Testis (tissue), 5 donors: ENCODE results near the gene TSPAN2. TPM values are rescaled to one million over a fixed set of nuclear protein-coding genes. Genes with fewer than 3 reads are reported as not detected.

ENCODE experiments used
- DNase-seq: peaks from one replicate; pipeline ENCODE4 v3.0.0-alpha.2; 2019
- H3K27ac ChIP-seq, 2 donors: fragments of 200-600 bp; sonication (generic); one replicate each; pipeline ENCODE4 v1.5.1; 2019
- H3K27me3 ChIP-seq: fragments of 200-600 bp; sonication (generic); one replicate; pipeline ENCODE4 v1.5.1; 2019
- H3K36me3 ChIP-seq: fragments of 200-600 bp; sonication (generic); one replicate; pipeline ENCODE4 v1.5.1; 2017; ENCODE audit warnings: low read depth; ENCODE audit errors: missing control alignments
- H3K4me1 ChIP-seq: fragments of 200-600 bp; sonication (generic); one replicate; pipeline ENCODE4 v1.5.1; 2019
- H3K4me3 ChIP-seq, 2 donors: fragments of 200-600 bp; sonication (generic); one replicate each; pipeline ENCODE4 v1.5.1; 2017 to 2019
- H3K9me3 ChIP-seq: fragments of 200-600 bp; sonication (generic); one replicate; pipeline ENCODE4 v1.5.1; 2017
- POLR2A ChIP-seq: fragments of 450-650 bp; IDR thresholded peaks from one replicate; pipeline ENCODE4 v1.6.1; 2017; ENCODE audit warnings: antibody characterized with exemption, mild to moderate bottlenecking, moderate library complexity
- WGBS, 2 donors: methylation state at CpG; one replicate each; pipeline ENCODE4 v1.1.5; 2018; 5-methylcytosine and 5-hydroxymethylcytosine counted together
- intact Hi-C: fragments of 100-400 bp; cut with DNase I; formaldehyde crosslinking; loops from one replicate; pipeline ENCODE4 v1.15.1; 2023; ENCODE audit warnings: low total_unique reads
- long read RNA-seq, 2 donors: transcript quantifications; one replicate each; lab custom pipeline, GENCODE V29; 2026
- polyA plus RNA-seq: library from polyadenylated mRNA; stranded (reverse); fragments of 350-450 nt; fragmentation: Illumina TruSeq; extraction: RNeasy Lipid Tissue Mini Kit (QIAGEN cat#74804); gene quantifications from one replicate; pipeline ENCODE4 v1.2.3, GENCODE V29; 2014; ENCODE audit warnings: low read depth, low replicate concordance; ENCODE audit not compliant: insufficient read depth
- total RNA-seq, 2 donors: library from RNA; depleted of rRNA; stranded (reverse); fragments of >200 nt; gene quantifications; one replicate each; pipeline ENCODE4 v1.2.3, GENCODE V29; 2016
- TF ChIP-seq, protein P1 (sequence below), 3 experiments: fragments of 450-650 bp in 2 of 3; fragments of 200-600 bp in 1 of 3; sonication (generic) in 1 of 3; IDR thresholded peaks; one replicate each; pipeline ENCODE4 v1.5.1; 2016 to 2019; ENCODE audit warnings: antibody characterized with exemption in 3 of 3, mild to moderate bottlenecking in 2 of 3, moderate library complexity in 1 of 3

TSPAN2 gene
- total RNA-seq (1 to 10 TPM; 1.0 to 1.2 TPM), polyA plus RNA-seq (6.0 TPM)
- long read RNA-seq, donor 1, partial matches to known transcripts, result 0 of 1 reads
- long read RNA-seq, donor 1, other reads (novel, unspliced or antisense), result 0 of 1 reads
- long read RNA-seq, donor 2, partial matches to known transcripts, result 0 of 4 reads
- long read RNA-seq, donor 2, other reads (novel, unspliced or antisense), result 0 of 4 reads

DNA sequence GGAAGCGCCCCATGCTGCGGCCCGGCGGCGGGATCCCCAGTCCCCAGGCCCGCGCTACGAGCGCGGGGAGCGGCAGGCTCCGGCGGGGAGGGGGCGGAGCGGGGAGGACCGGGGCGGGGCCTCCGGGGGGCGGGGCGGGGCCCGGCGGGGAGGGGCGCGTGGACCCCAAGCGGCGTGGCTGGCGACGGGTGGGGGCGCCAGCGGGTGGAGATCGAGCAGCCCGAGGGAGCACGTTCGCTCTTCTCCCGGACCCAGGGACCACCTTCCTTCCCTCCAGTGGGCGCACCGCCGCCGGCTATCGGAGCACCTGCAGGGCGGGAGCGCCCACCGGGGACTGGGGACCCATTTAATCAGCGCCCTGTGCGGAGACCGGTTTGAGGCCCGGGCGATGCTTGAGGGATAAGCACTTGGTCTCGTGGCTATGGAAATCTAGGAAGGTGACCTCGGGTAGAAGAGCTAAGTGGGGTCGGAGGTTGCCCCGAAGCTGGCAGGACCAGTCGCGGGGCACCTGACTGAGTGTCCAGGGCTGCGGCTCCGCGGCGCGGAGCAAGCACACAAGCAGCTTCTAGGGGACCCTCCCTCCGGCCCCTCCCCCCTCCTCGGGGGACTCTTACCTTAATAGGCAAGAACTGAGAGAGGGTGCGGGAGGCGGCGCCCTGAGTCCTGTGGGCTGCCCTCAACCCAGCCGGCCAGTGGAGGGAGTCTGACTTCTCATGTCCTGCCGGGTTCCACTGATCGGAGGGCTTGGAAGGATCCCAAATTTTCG is at the start of gene TSPAN2:
Gene TSPAN2 (minus strand): TSS at position 84 of the 766 bp plus-strand sequence. CDS start 71 bp downstream, at position 13.
- Histone ChIP-seq H3K36me3 (no peaks in the 10 kb centered on the region), H3K27me3 (no peaks in the 10 kb centered on the region), H3K27ac (peak within 1 kb of the TSS in 1 of 2 donors; percentile 47), H3K9me3 (no peaks in the 10 kb centered on the region), H3K4me1 (no peaks in the 10 kb centered on the region), H3K4me3 (peak within 1 kb of the TSS; percentile 55 to 61)
- 1% methylated on average over 9 to 41 of the region's 68 CpGs for WGBS, 2 donors
- intact Hi-C loops, result no loop called here
- peak; percentile 49 for DNase-seq
- TF ChIP-seq, protein P1, sequence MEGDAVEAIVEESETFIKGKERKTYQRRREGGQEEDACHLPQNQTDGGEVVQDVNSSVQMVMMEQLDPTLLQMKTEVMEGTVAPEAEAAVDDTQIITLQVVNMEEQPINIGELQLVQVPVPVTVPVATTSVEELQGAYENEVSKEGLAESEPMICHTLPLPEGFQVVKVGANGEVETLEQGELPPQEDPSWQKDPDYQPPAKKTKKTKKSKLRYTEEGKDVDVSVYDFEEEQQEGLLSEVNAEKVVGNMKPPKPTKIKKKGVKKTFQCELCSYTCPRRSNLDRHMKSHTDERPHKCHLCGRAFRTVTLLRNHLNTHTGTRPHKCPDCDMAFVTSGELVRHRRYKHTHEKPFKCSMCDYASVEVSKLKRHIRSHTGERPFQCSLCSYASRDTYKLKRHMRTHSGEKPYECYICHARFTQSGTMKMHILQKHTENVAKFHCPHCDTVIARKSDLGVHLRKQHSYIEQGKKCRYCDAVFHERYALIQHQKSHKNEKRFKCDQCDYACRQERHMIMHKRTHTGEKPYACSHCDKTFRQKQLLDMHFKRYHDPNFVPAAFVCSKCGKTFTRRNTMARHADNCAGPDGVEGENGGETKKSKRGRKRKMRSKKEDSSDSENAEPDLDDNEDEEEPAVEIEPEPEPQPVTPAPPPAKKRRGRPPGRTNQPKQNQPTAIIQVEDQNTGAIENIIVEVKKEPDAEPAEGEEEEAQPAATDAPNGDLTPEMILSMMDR (IDR thresholded peaks at IDR 0.05), result no peak
- TF ChIP-seq POLR2A, result no peak

DNA sequence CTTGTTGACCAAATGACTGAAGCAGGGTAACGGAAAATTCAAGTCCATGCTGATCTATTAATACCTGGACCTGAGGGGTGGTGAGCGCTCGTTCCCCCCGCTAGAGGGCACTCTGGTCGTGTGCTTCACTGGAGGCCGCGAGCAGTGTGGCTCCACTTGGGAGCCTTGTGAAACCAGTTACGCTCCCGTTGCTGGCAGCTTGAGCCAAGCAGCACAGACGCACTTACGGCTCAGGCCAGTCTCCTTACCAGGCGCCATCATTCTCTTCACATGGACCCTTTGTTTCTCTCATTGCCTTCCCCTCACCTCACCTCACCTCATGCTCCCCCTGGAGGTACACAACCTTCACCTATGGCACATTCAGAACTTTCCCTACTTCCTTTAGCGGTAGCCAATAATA is 49.7 kb upstream of the TSPAN2 start:
- Histone ChIP-seq H3K36me3 (no peaks in the 10 kb centered on the region), H3K27me3 (no peaks in the 10 kb centered on the region), H3K9me3 (no peaks in the 10 kb centered on the region), H3K4me1 (peaks cover 4% of the 10 kb centered on the region), H3K4me3 (no peak overlapping the region), H3K27ac (no peak overlapping the region)
- intact Hi-C loops, result loop anchor here (10.0 kb wide), 2 partner anchors 336 to 456 kb away; no protein-coding TSS in a partner anchor
- TF ChIP-seq, protein P1 (IDR thresholded peaks at IDR 0.05), result peak; percentile 81 to 84 (median 82)
- TF ChIP-seq POLR2A, result no peak
- DNase-seq, result peak; percentile 94
- WGBS, 2 donors, result 4 to 5% methylated on average over 8 to 13 of the region's 13 CpGs

DNA sequence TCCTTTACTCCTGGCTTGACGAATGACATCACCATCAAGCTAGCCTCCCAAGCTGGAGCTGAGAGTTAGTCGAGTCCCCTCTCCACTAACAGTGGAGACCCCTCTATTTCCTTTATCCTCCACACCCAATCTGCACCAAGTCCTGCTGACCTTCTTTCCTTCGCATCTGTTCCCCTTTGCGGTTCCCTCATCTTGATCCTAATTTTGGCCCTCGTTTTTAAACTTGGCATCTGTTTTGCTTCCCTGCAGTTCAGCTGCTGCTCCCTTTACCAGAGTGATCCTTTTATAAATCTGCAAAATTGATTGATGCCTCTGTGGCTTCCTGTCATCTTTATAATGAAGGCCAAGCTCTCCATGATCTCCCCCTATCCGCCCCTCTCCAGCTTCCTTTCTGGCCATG is 49.0 kb upstream of the TSPAN2 start:
- H3K9me3 ChIP-seq, result no peaks in the 10 kb centered on the region
- no peak for DNase-seq
- H3K4me3 ChIP-seq, result no peak overlapping the region
- intact Hi-C loops, result loop anchor here (10.0 kb wide), 2 partner anchors 337 to 457 kb away; no protein-coding TSS in a partner anchor
- 60 to 62% methylated on average over 6 of the region's 6 CpGs for WGBS, 2 donors
- H3K27me3 ChIP-seq, result no peaks in the 10 kb centered on the region
- H3K4me1 ChIP-seq, result peaks cover 4% of the 10 kb centered on the region
- no peak overlapping the region for H3K27ac ChIP-seq
- no peak for TF ChIP-seq POLR2A
- TF ChIP-seq, protein P1 (IDR thresholded peaks at IDR 0.05), result no peak
- no peaks in the 10 kb centered on the region for H3K36me3 ChIP-seq

DNA sequence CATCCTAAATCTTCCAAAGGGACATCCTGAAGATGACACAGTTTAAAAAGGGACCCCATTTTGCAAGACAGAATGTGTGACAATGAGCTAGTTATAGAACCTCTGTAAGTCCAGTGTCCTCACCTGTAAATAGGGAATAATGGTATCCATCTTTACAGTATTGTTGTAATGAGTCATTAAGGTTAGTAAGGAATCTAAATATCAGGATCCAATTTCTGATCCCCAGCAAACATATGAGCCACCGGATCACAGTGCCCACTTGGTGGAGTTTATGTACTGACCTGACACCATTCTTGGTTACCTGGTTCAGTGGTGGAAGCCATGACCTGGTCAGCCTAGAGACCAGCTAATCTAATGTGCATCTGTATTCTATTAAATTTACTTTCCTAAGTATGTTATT is 47.9 kb upstream of the TSPAN2 start:
- H3K4me1 ChIP-seq, result peaks cover 4% of the 10 kb centered on the region
- no peak overlapping the region for H3K4me3 ChIP-seq
- 88 to 92% methylated on average over 1 of the region's 1 CpG for WGBS, 2 donors
- intact Hi-C loops, result loop anchor here (10.0 kb wide), 2 partner anchors 338 to 458 kb away; no protein-coding TSS in a partner anchor
- TF ChIP-seq, protein P1 (IDR thresholded peaks at IDR 0.05), result no peak
- H3K27me3 ChIP-seq, result no peaks in the 10 kb centered on the region
- H3K36me3 ChIP-seq, result no peaks in the 10 kb centered on the region
- no peak for DNase-seq
- H3K9me3 ChIP-seq, result no peaks in the 10 kb centered on the region
- no peak overlapping the region for H3K27ac ChIP-seq
